H1 (cell line): Measurements from ENCODE around the gene ELAVL2.

Experiments used
- GABPA ChIP-seq: IDR thresholded peaks from 2 replicates; pipeline ENCODE4 v1.6.1; 2011; ENCODE audit warnings: mild to moderate bottlenecking, low read length, moderate library complexity, borderline replicate concordance; ENCODE audit not compliant: insufficient read depth
- POLR2A ChIP-seq, 2 experiments: IDR thresholded peaks; 1 replicate in 1 of 2; 2 replicates in 1 of 2; pipeline ENCODE4 v1.6.1; 2011; ENCODE audit warnings: low read depth in 2 of 2, low read length in 2 of 2, mild to moderate bottlenecking in 2 of 2; ENCODE audit errors: control extremely low read depth in 1 of 2
- POLR2AphosphoS5 ChIP-seq: IDR thresholded peaks from 2 replicates; pipeline ENCODE4 v1.6.1; 2011; ENCODE audit warnings: low read depth, low read length
- SIRT6 ChIP-seq: IDR thresholded peaks from one replicate; pipeline ENCODE4 v1.7.1; 2012; ENCODE audit warnings: low read length, inconsistent platforms
- SP1 ChIP-seq: IDR thresholded peaks from 2 replicates; pipeline ENCODE4 v1.6.1; 2011; ENCODE audit warnings: low read depth, low read length
- SUZ12 ChIP-seq: fragments of 200-600 bp; sonication (generic); IDR thresholded peaks from 2 replicates; pipeline ENCODE4 v1.6.1; 2012; ENCODE audit warnings: mild to moderate bottlenecking, inconsistent platforms, low read length, moderate library complexity, mixed read lengths
- TCF12 ChIP-seq: IDR thresholded peaks from 2 replicates; pipeline ENCODE4 v1.6.1; 2011; ENCODE audit warnings: low read depth, mild to moderate bottlenecking, low read length
- TF ChIP-seq, protein P1 (sequence below), 3 experiments: IDR thresholded peaks; 1 replicate in 2 of 3; 2 replicates in 1 of 3; pipeline versions ENCODE4 v1.5.1 to v1.6.1; 2011; ENCODE audit warnings: low read length in 3 of 3, mild to moderate bottlenecking in 3 of 3, inconsistent platforms in 2 of 3, low read depth in 1 of 3, moderate library complexity in 1 of 3; ENCODE audit not compliant: insufficient read depth in 1 of 3; ENCODE audit errors: control extremely low read depth in 1 of 3

DNA sequence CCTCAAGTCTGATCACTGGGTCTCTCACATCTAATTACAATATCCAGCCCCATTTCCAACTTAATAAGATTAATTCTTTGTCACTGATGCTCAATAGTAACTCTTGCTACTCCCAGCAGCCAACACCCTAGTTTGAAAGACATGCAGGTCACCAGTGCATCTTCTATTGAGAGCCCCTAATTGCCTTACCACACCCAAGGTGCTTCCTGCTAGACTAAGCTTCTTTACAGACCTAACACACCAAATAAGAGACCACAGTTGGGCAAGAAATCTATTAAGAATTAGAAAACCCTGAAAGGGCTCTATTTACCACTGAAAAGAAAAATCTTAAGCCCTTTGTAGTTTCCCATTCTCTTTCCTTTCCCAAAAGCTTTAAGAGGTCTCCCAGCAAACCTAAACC is 26.5 kb downstream of the ELAVL2 start:
- TF ChIP-seq TCF12 (no peak), POLR2AphosphoS5 (no peak), SP1 (no peak), SUZ12 (no peak), SIRT6 (no peak), GABPA (no peak), POLR2A (IDR thresholded peaks at IDR 0.05; ENCODE audit: control extremely low read depth in 1 of 2, low read depth in 2 of 2, low read length in 2 of 2) (no peak)
- TF ChIP-seq, protein P1, sequence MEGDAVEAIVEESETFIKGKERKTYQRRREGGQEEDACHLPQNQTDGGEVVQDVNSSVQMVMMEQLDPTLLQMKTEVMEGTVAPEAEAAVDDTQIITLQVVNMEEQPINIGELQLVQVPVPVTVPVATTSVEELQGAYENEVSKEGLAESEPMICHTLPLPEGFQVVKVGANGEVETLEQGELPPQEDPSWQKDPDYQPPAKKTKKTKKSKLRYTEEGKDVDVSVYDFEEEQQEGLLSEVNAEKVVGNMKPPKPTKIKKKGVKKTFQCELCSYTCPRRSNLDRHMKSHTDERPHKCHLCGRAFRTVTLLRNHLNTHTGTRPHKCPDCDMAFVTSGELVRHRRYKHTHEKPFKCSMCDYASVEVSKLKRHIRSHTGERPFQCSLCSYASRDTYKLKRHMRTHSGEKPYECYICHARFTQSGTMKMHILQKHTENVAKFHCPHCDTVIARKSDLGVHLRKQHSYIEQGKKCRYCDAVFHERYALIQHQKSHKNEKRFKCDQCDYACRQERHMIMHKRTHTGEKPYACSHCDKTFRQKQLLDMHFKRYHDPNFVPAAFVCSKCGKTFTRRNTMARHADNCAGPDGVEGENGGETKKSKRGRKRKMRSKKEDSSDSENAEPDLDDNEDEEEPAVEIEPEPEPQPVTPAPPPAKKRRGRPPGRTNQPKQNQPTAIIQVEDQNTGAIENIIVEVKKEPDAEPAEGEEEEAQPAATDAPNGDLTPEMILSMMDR (IDR thresholded peaks at IDR 0.05; ENCODE audit: control extremely low read depth in 1 of 3, insufficient read depth in 1 of 3, low read depth in 1 of 3, low read length in 3 of 3), result no peak
